ENCODE data around the gene PLXNA2. TPM values are rescaled to one million over a fixed set of nuclear protein-coding genes. Genes with fewer than 3 reads are reported as not detected.

Gene PLXNA2
- total and polyA plus RNA-seq, 2 donors (not counting 1 experiment from before 2014, with no cell fraction given): 0.31 to 1.2 TPM

DNA sequence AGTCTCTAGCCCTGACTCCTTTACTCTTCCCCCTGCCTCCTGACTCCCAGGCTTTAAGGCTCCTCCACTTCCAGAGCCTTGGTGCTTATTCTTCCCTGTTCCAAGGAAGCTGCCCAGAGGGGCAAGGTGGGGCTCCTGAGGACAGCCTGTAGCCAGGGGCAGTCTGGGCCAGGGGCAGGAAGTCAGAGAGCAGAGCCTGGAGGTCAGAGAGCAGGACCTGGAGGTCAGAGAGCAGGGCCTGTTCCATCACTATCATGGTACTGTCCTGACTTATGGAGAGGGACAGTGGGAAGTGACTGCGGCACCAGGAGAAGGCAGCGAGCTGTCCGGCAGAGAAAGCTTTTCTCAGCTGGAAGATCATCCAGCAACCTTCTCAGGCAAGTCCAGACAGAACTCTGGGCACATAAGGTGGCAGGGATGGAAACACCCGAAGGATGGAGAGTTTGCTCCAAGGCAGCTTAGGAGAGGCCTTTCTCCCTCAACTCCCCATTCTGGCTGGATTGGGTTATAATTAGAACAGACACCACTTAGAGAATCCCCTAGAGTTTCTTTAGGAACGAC, 25.0 kb downstream of the PLXNA2 start:
- no peak overlapping the region for H3K27ac ChIP-seq (ENCODE audit: low read length in 2 of 2)
- Mint-ChIP-seq H3K27me3 (peaks cover 19% of the 10 kb centered on the region), H3K9me3 (ENCODE audit: insufficient read depth) (no peaks in the 10 kb centered on the region), H3K4me1 (no peaks in the 10 kb centered on the region), H3K4me3 (no peak overlapping the region), H3K27ac (no peak overlapping the region)
- WGBS (ENCODE audit: insufficient coverage): 88% methylated on average over 4 of the region's 5 CpGs
- H3K9me3 ChIP-seq (ENCODE audit: control extremely low read depth in 1 of 3, control insufficient read depth in 2 of 3, insufficient read depth in 1 of 3, low read length in 2 of 3): no peaks in the 10 kb centered on the region
- peaks cover 0 to 7% (median 0%) of the 10 kb centered on the region in 4 experiments for H3K27me3 ChIP-seq (replicated peaks in 1 of 4; ENCODE audit: control extremely low read depth in 1 of 4, control insufficient read depth in 3 of 4, insufficient read depth in 4 of 4, low read length in 3 of 4)
- H3K36me3 ChIP-seq (replicated peaks in 1 of 2; ENCODE audit: control extremely low read depth in 1 of 2, control insufficient read depth in 1 of 2, extremely low read depth in 1 of 2, insufficient read depth in 2 of 2, low read length in 1 of 2): no peaks in the 10 kb centered on the region
- CTCF ChIA-PET: no interaction called here
- no peaks in the 10 kb centered on the region for H3K4me1 ChIP-seq (ENCODE audit: control insufficient read depth in 2 of 2, insufficient read depth in 2 of 2, low read length in 2 of 2)
- DNase-seq: no peak
- H3K4me3 ChIP-seq (ENCODE audit: control extremely low read depth in 1 of 5, extremely low read depth in 1 of 5, insufficient read depth in 1 of 5, low read depth in 2 of 5, low read length in 4 of 5): no peak overlapping the region
- intact Hi-C loops (cut with micrococcal nuclease): no loop called here
- TF ChIP-seq EZH2 (IDR thresholded peaks at IDR 0.05; ENCODE audit: borderline replicate concordance, insufficient read depth, low read depth, low read length, poor library complexity, severe bottlenecking) (no peak), CTCF (IDR thresholded peaks at IDR 0.05) (no peak)
- no peaks in the 10 kb centered on the region for H4K20me1 ChIP-seq (ENCODE audit: control insufficient read depth, insufficient read depth, low read length, poor library complexity, severe bottlenecking)
- no peak for ATAC-seq (ENCODE audit: low read depth)
- POLR2A ChIA-PET: no interaction called here
- H2AFZ ChIP-seq (ENCODE audit: insufficient read depth, low read depth, low read length, poor library complexity, severe bottlenecking): no peak overlapping the region
- H3K79me2 ChIP-seq (ENCODE audit: control insufficient read depth, insufficient read depth, low read length): no peaks in the 10 kb centered on the region
- no peak overlapping the region for H3K9ac ChIP-seq (ENCODE audit: low read length)
- no peak overlapping the region for H3K4me2 ChIP-seq (replicated peaks; ENCODE audit: low read depth, low read length, poor library complexity, severe bottlenecking)

DNA sequence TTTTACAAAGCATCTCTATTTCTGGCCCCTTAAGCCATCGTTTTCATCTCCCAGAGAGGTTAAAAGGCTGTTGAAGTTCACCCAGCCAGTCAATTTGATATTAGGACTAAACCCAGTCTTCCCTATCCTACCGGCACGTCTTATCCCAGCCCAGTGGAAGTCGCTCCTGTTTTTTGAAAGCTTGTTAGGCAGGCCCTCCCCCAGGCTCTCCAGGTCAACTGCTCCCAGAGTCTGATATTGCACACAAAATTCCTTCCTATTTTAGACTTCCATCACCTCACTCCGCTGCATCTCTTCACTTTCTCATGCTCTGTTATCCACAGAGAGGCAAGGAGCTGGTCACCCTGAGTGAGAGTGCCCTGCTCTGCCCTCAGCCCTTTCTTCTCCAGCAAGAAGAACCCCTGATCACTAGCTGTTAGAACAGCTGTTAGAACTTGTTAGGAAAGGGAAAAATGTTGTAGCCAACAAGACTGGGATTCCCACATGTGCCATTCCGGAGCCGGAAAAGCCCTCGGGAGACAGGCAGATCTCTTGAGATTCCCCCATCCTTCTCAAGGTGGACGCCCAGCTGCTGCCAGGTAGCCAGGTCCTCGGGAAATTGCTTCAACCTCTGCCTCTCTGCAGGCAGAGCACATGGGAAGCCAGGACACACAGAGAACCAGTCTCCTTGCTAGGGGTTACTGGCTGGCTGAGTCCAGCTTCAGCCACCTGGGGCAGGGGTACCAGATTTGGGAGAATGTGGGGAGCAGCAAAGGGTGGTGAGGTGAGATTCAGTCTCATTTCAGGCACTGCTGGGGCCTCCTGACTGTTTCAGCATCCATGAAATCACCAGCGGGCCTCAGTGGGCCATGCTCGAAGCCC, 25.7 kb downstream of the PLXNA2 start:
- Mint-ChIP-seq H3K4me3 (no peak overlapping the region), H3K27me3 (peaks cover 19% of the 10 kb centered on the region), H3K9me3 (ENCODE audit: insufficient read depth) (no peaks in the 10 kb centered on the region), H3K4me1 (no peaks in the 10 kb centered on the region), H3K27ac (no peak overlapping the region)
- no peaks in the 10 kb centered on the region for H4K20me1 ChIP-seq (ENCODE audit: control insufficient read depth, insufficient read depth, low read length, poor library complexity, severe bottlenecking)
- H3K9ac ChIP-seq (ENCODE audit: low read length): no peak overlapping the region
- no peak overlapping the region for H3K4me2 ChIP-seq (replicated peaks; ENCODE audit: low read depth, low read length, poor library complexity, severe bottlenecking)
- peaks cover 0 to 7% (median 0%) of the 10 kb centered on the region in 4 experiments for H3K27me3 ChIP-seq (replicated peaks in 1 of 4; ENCODE audit: control extremely low read depth in 1 of 4, control insufficient read depth in 3 of 4, insufficient read depth in 4 of 4, low read length in 3 of 4)
- no peaks in the 10 kb centered on the region for H3K79me2 ChIP-seq (ENCODE audit: control insufficient read depth, insufficient read depth, low read length)
- no peaks in the 10 kb centered on the region for H3K36me3 ChIP-seq (replicated peaks in 1 of 2; ENCODE audit: control extremely low read depth in 1 of 2, control insufficient read depth in 1 of 2, extremely low read depth in 1 of 2, insufficient read depth in 2 of 2, low read length in 1 of 2)
- 88% methylated on average over 12 of the region's 12 CpGs for WGBS (ENCODE audit: insufficient coverage)
- DNase-seq (no peak), ATAC-seq (ENCODE audit: low read depth) (no peak)
- no peak overlapping the region for H2AFZ ChIP-seq (ENCODE audit: insufficient read depth, low read depth, low read length, poor library complexity, severe bottlenecking)
- POLR2A ChIA-PET: no interaction called here
- CTCF ChIA-PET: no interaction called here
- no peaks in the 10 kb centered on the region for H3K4me1 ChIP-seq (ENCODE audit: control insufficient read depth in 2 of 2, insufficient read depth in 2 of 2, low read length in 2 of 2)
- no peak overlapping the region for H3K4me3 ChIP-seq (ENCODE audit: control extremely low read depth in 1 of 5, extremely low read depth in 1 of 5, insufficient read depth in 1 of 5, low read depth in 2 of 5, low read length in 4 of 5)
- TF ChIP-seq EZH2 (IDR thresholded peaks at IDR 0.05; ENCODE audit: borderline replicate concordance, insufficient read depth, low read depth, low read length, poor library complexity, severe bottlenecking) (no peak), CTCF (IDR thresholded peaks at IDR 0.05) (no peak)
- H3K9me3 ChIP-seq (ENCODE audit: control extremely low read depth in 1 of 3, control insufficient read depth in 2 of 3, insufficient read depth in 1 of 3, low read length in 2 of 3): no peaks in the 10 kb centered on the region
- H3K27ac ChIP-seq (ENCODE audit: low read length in 2 of 2): no peak overlapping the region
- intact Hi-C loops (cut with micrococcal nuclease): no loop called here
